ENCODE measurements around the gene MYO5A.

DNA sequence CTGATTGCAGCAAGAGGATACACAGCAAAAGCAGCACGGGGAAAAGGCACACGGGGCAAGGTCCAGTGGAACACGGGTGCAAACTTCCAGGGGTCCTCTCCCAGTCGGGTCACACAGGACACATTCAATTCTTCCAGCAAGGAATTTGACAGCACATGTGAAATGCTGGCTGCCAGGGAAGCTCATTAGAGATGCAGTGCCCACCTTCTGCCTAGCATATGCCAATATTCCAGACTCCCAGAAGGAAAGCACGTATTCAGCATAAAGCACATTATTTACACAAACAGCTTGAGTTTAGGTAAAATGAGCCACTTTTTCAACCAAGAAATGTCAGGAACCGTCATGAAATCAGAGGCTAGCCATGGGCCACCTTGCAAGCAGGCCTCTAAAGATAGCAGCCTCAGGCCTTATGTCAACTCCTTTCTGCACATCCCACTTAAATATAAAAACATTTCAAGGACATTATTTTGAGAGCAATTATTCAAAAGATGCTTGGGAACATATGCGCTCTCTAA lies 252.4 kb downstream of the MYO5A start:
- TF ChIP-seq, protein P1, sequence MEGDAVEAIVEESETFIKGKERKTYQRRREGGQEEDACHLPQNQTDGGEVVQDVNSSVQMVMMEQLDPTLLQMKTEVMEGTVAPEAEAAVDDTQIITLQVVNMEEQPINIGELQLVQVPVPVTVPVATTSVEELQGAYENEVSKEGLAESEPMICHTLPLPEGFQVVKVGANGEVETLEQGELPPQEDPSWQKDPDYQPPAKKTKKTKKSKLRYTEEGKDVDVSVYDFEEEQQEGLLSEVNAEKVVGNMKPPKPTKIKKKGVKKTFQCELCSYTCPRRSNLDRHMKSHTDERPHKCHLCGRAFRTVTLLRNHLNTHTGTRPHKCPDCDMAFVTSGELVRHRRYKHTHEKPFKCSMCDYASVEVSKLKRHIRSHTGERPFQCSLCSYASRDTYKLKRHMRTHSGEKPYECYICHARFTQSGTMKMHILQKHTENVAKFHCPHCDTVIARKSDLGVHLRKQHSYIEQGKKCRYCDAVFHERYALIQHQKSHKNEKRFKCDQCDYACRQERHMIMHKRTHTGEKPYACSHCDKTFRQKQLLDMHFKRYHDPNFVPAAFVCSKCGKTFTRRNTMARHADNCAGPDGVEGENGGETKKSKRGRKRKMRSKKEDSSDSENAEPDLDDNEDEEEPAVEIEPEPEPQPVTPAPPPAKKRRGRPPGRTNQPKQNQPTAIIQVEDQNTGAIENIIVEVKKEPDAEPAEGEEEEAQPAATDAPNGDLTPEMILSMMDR (IDR thresholded peaks at IDR 0.05; ENCODE audit: insufficient read depth, low read length), result no peak
- TF ChIP-seq POLR2AphosphoS5 (IDR thresholded peaks at IDR 0.05; ENCODE audit: low read depth) (no peak), GABPA (IDR thresholded peaks at IDR 0.05; ENCODE audit: low read depth) (no peak)
- TF ChIP-seq, protein P2, sequence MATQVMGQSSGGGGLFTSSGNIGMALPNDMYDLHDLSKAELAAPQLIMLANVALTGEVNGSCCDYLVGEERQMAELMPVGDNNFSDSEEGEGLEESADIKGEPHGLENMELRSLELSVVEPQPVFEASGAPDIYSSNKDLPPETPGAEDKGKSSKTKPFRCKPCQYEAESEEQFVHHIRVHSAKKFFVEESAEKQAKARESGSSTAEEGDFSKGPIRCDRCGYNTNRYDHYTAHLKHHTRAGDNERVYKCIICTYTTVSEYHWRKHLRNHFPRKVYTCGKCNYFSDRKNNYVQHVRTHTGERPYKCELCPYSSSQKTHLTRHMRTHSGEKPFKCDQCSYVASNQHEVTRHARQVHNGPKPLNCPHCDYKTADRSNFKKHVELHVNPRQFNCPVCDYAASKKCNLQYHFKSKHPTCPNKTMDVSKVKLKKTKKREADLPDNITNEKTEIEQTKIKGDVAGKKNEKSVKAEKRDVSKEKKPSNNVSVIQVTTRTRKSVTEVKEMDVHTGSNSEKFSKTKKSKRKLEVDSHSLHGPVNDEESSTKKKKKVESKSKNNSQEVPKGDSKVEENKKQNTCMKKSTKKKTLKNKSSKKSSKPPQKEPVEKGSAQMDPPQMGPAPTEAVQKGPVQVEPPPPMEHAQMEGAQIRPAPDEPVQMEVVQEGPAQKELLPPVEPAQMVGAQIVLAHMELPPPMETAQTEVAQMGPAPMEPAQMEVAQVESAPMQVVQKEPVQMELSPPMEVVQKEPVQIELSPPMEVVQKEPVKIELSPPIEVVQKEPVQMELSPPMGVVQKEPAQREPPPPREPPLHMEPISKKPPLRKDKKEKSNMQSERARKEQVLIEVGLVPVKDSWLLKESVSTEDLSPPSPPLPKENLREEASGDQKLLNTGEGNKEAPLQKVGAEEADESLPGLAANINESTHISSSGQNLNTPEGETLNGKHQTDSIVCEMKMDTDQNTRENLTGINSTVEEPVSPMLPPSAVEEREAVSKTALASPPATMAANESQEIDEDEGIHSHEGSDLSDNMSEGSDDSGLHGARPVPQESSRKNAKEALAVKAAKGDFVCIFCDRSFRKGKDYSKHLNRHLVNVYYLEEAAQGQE (IDR thresholded peaks at IDR 0.05; ENCODE audit: insufficient replicate concordance, low read depth), result no peak
